Eye (tissue), 1 donor: ENCODE measurements around the gene TSPYL6.
A peak's percentile ranks its signal among the peaks of the same experiment; 100 is the strongest.

Experiments used
- DNase-seq: peaks from one replicate; pipeline ENCODE4 v3.0.0-alpha.2; 2015

TSPYL6 gene

GRCh38 chr2:54255230-54256090, 569 bp downstream of the TSPYL6 start:
- DNase-seq = no peak

GRCh38 chr2:54254180-54254579, 1.8 kb downstream of the TSPYL6 start:
- no peak for DNase-seq

GRCh38 chr2:54249629-54250028, 6.4 kb downstream of the TSPYL6 start:
- DNase-seq = no peak

GRCh38 chr2:54247115-54247514, 8.9 kb downstream of the TSPYL6 start:
- no peak for DNase-seq

GRCh38 chr2:54240515-54241469, 15.2 kb downstream of the TSPYL6 start:
- DNase-seq = peak; percentile 18

- DNase-seq = peak; percentile 27
These were observed 16.6 kb downstream of the TSPYL6 start for GRCh38 chr2:54239427-54239826.

GRCh38 chr2:54237428-54237827, 18.6 kb downstream of the TSPYL6 start:
- DNase-seq = no peak

- no peak for DNase-seq
These were observed 22.0 kb downstream of the TSPYL6 start for GRCh38 chr2:54233832-54234649.

- DNase-seq = no peak
These were observed 27.1 kb downstream of the TSPYL6 start for GRCh38 chr2:54228945-54229344.

GRCh38 chr2:54227798-54228197, 28.2 kb downstream of the TSPYL6 start:
- DNase-seq = no peak

- no peak for DNase-seq
These were observed 29.8 kb downstream of the TSPYL6 start for GRCh38 chr2:54226260-54226659.

- no peak for DNase-seq
These were observed 31.0 kb downstream of the TSPYL6 start for GRCh38 chr2:54224997-54225396.

- no peak for DNase-seq
These were observed 42.9 kb downstream of the TSPYL6 start for GRCh38 chr2:54213082-54213481.

- peak; percentile 26 for DNase-seq
These were observed 43.6 kb downstream of the TSPYL6 start for GRCh38 chr2:54212456-54212855.

GRCh38 chr2:54209379-54209778, 46.6 kb downstream of the TSPYL6 start:
- no peak for DNase-seq

GRCh38 chr2:54208364-54209240, 47.4 kb downstream of the TSPYL6 start:
- DNase-seq = peak; percentile 22

GRCh38 chr2:54207666-54208195, 48.3 kb downstream of the TSPYL6 start:
- DNase-seq = peak; percentile 17

- DNase-seq = peak; percentile 55
These were observed 49.4 kb downstream of the TSPYL6 start for GRCh38 chr2:54206596-54206995.

- no peak for DNase-seq
These were observed 51.6 kb downstream of the TSPYL6 start for GRCh38 chr2:54204476-54204875.
